Hematopoietic multipotent progenitor cell treated with erythropoietin and hydrocortisone succinate and interleukin-3 and kit ligand, for 8 days (in vitro differentiated cells): ENCODE measurements around the gene PPP2R3C.
"Not testable (repeated sequence)": the region's sequence is repeated elsewhere in the genome, so short reads cannot be mapped to it uniquely, and the experiment has no call there.

Experiments used
- DNase-seq: peaks from one replicate; pipeline ENCODE4 v3.0.0-alpha.2; 2015

Gene PPP2R3C

GRCh38 chr14:35123388-35123703 lies 1.6 kb upstream of the PPP2R3C start:
- no peak for DNase-seq

GRCh38 chr14:35122696-35123387 lies 1.1 kb upstream of the PPP2R3C start:
- DNase-seq, result peak; percentile 26

GRCh38 chr14:35121026-35121886 lies 534 bp downstream of the PPP2R3C start:
- no peak for DNase-seq

- DNase-seq, result no peak
Measured at GRCh38 chr14:35117112-35117511, 4.7 kb downstream of the PPP2R3C start.

- DNase-seq, result no peak
Measured at GRCh38 chr14:35116242-35116641, 5.5 kb downstream of the PPP2R3C start.

- DNase-seq, result no peak
Measured at GRCh38 chr14:35114036-35114435, 7.8 kb downstream of the PPP2R3C start.

GRCh38 chr14:35113308-35113950 lies 8.4 kb downstream of the PPP2R3C start:
- DNase-seq, result no peak

GRCh38 chr14:35112641-35113040 lies 9.1 kb downstream of the PPP2R3C start:
- DNase-seq, result peak; percentile 25

- no peak for DNase-seq
Measured at GRCh38 chr14:35107866-35108265, 13.9 kb downstream of the PPP2R3C start.

- DNase-seq, result not testable (repeated sequence)
Measured at GRCh38 chr14:35094645-35095044, 27.1 kb downstream of the PPP2R3C start.

- no peak for DNase-seq
Measured at GRCh38 chr14:35088514-35088913, 33.3 kb downstream of the PPP2R3C start.

GRCh38 chr14:35085441-35085840 lies 36.3 kb downstream of the PPP2R3C start:
- DNase-seq, result no peak

- DNase-seq, result no peak
Measured at GRCh38 chr14:35083530-35084150, 38.1 kb downstream of the PPP2R3C start.

- DNase-seq, result no peak
Measured at GRCh38 chr14:35079742-35080141, 42.0 kb downstream of the PPP2R3C start.

- DNase-seq, result no peak
Measured at GRCh38 chr14:35078082-35078481, 43.7 kb downstream of the PPP2R3C start.

GRCh38 chr14:35073486-35073885 lies 48.3 kb downstream of the PPP2R3C start:
- peak; percentile 70 for DNase-seq

- DNase-seq, result no peak
Measured at GRCh38 chr14:35072226-35072625, 49.6 kb downstream of the PPP2R3C start.

- no peak for DNase-seq
Measured at GRCh38 chr14:35068238-35069012, 53.4 kb downstream of the PPP2R3C start.

- DNase-seq, result not testable (repeated sequence)
Measured at GRCh38 chr14:35065731-35066130, 56.1 kb downstream of the PPP2R3C start.

GRCh38 chr14:35061113-35061791 lies 60.5 kb downstream of the PPP2R3C start:
- not testable (repeated sequence) for DNase-seq

- DNase-seq, result no peak
Measured at GRCh38 chr14:35052637-35053036, 69.2 kb downstream of the PPP2R3C start.

- DNase-seq, result no peak
Measured at GRCh38 chr14:35051796-35052195, 70.0 kb downstream of the PPP2R3C start.
